ENCODE measurements around the gene LAMB2.

- TF ChIP-seq CTCF (optimal IDR thresholded peaks at IDR 0.05 in 1 of 3, IDR thresholded peaks at IDR 0.05 in 1 of 3, conservative IDR thresholded peaks at IDR 0.05 in 1 of 3; ENCODE audit: extremely low read depth in 1 of 3, insufficient read depth in 2 of 3, low read length in 3 of 3) (peak; percentile 65 to 70 (median 69)), EZH2 (IDR thresholded peaks at IDR 0.05; ENCODE audit: low read length) (no peak)
These were observed 38.7 kb downstream of the LAMB2 start, which contains the start of gene QRICH1 for GRCh38 chr3:49093853-49094767.

All from keratinocyte (primary cell).